HEK293 (cell line): ENCODE data around the gene DPH5.

Experiments used
- ZBTB1 ChIP-seq: fragments of 450-650 bp; formaldehyde crosslinking; IDR thresholded peaks from 2 replicates; pipeline ENCODE4 v1.5.1; 2016; ENCODE audit warnings: missing biosample characterization, missing genetic modification characterization
- ZNF23 ChIP-seq: fragments of 450-650 bp; formaldehyde crosslinking; IDR thresholded peaks from 2 replicates; pipeline ENCODE4 v1.5.1; 2016; ENCODE audit warnings: missing biosample characterization, missing genetic modification characterization, borderline replicate concordance
- ZNF341 ChIP-seq: fragments of 450-650 bp; formaldehyde crosslinking; IDR thresholded peaks from 2 replicates; pipeline ENCODE4; 2016; ENCODE audit warnings: low read depth, missing biosample characterization, missing genetic modification characterization
- ZNF621 ChIP-seq: fragments of 450-650 bp; formaldehyde crosslinking; IDR thresholded peaks from 2 replicates; pipeline ENCODE4 v1.5.1; 2017; ENCODE audit warnings: missing biosample characterization, missing genetic modification characterization
- ZNF837 ChIP-seq: fragments of 450-650 bp; formaldehyde crosslinking; IDR thresholded peaks from 2 replicates; pipeline ENCODE4 v1.5.1; 2016; ENCODE audit warnings: missing biosample characterization, missing genetic modification characterization
- TF ChIP-seq, protein P1 (sequence below): fragments of 450-650 bp; formaldehyde crosslinking; IDR thresholded peaks from 2 replicates; pipeline ENCODE4 v1.5.1; 2016; ENCODE audit warnings: missing biosample characterization, missing genetic modification characterization
- TF ChIP-seq, protein P2 (sequence below): sonication (generic); formaldehyde crosslinking; IDR thresholded peaks from 2 replicates; pipeline ENCODE4 v1.8.1; 2022; ENCODE audit warnings: mild to moderate bottlenecking, moderate library complexity, missing genetic modification reagents
- TF ChIP-seq, protein P3 (sequence below): fragments of 450-650 bp; formaldehyde crosslinking; IDR thresholded peaks from 2 replicates; pipeline ENCODE4 v1.5.1; 2016; ENCODE audit warnings: missing biosample characterization, missing genetic modification characterization, low read depth
- TF ChIP-seq, protein P4 (sequence below): fragments of 450-650 bp; formaldehyde crosslinking; IDR thresholded peaks from 2 replicates; pipeline ENCODE4 v1.5.1; 2016; ENCODE audit warnings: missing biosample characterization, missing genetic modification characterization

DNA sequence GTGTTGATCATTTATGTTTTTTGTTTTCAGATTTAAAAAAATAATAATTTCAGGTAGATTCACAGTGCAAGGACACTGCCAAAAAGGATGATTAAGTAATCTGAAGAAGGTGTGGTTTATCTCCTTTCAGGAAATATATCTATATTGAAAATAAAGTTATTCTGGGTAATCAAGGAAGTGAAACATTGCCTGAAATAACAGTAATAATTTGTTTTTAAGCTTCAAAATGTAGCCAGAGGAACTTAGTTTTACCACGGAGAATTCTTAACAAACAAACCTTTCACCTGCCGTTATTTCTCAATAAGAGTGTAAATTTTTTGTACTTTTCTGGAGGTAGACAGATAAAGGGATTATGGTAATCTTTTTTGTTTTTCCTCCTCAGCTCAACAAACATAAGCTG is 2.9 kb upstream of the DPH5 start:
- TF ChIP-seq, protein P1, sequence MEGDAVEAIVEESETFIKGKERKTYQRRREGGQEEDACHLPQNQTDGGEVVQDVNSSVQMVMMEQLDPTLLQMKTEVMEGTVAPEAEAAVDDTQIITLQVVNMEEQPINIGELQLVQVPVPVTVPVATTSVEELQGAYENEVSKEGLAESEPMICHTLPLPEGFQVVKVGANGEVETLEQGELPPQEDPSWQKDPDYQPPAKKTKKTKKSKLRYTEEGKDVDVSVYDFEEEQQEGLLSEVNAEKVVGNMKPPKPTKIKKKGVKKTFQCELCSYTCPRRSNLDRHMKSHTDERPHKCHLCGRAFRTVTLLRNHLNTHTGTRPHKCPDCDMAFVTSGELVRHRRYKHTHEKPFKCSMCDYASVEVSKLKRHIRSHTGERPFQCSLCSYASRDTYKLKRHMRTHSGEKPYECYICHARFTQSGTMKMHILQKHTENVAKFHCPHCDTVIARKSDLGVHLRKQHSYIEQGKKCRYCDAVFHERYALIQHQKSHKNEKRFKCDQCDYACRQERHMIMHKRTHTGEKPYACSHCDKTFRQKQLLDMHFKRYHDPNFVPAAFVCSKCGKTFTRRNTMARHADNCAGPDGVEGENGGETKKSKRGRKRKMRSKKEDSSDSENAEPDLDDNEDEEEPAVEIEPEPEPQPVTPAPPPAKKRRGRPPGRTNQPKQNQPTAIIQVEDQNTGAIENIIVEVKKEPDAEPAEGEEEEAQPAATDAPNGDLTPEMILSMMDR (tag by site-specific recombination) = no peak
- TF ChIP-seq, protein P2, sequence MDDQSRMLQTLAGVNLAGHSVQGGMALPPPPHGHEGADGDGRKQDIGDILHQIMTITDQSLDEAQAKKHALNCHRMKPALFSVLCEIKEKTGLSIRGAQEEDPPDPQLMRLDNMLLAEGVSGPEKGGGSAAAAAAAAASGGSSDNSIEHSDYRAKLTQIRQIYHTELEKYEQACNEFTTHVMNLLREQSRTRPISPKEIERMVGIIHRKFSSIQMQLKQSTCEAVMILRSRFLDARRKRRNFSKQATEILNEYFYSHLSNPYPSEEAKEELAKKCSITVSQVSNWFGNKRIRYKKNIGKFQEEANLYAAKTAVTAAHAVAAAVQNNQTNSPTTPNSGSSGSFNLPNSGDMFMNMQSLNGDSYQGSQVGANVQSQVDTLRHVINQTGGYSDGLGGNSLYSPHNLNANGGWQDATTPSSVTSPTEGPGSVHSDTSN (CRISPR knock-in tag) = no peak
- TF ChIP-seq, protein P3, sequence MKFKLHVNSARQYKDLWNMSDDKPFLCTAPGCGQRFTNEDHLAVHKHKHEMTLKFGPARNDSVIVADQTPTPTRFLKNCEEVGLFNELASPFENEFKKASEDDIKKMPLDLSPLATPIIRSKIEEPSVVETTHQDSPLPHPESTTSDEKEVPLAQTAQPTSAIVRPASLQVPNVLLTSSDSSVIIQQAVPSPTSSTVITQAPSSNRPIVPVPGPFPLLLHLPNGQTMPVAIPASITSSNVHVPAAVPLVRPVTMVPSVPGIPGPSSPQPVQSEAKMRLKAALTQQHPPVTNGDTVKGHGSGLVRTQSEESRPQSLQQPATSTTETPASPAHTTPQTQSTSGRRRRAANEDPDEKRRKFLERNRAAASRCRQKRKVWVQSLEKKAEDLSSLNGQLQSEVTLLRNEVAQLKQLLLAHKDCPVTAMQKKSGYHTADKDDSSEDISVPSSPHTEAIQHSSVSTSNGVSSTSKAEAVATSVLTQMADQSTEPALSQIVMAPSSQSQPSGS (tag by site-specific recombination) = no peak
- TF ChIP-seq ZNF621 (tag by site-specific recombination) (no peak), ZNF23 (tag by site-specific recombination) (no peak), ZNF341 (tag by site-specific recombination) (no peak), ZNF837 (no peak), ZBTB1 (tag by site-specific recombination) (no peak)
- TF ChIP-seq, protein P4, sequence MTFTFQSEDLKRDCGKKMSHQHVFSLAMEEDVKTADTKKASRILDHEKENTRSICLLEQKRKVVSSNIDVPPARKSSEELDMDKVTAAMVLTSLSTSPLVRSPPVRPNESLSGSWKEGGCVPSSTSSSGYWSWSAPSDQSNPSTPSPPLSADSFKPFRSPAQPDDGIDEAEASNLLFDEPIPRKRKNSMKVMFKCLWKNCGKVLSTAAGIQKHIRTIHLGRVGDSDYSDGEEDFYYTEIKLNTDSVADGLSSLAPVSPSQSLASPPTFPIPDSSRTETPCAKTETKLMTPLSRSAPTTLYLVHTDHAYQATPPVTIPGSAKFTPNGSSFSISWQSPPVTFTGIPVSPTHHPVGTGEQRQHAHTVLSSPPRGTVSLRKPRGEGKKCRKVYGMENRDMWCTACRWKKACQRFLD (tag by site-specific recombination) = no peak
